ENCODE results near the gene PRKAR2A.

GRCh38 chr3:48743773-48744172 lies 103.9 kb downstream of the PRKAR2A start:
- TF ChIP-seq CTCF (IDR thresholded peaks at IDR 0.05), result no peak
- no peak for TF ChIP-seq POLR2A (IDR thresholded peaks at IDR 0.05)
